ENCODE results near the gene ADAMTS15.

DNA sequence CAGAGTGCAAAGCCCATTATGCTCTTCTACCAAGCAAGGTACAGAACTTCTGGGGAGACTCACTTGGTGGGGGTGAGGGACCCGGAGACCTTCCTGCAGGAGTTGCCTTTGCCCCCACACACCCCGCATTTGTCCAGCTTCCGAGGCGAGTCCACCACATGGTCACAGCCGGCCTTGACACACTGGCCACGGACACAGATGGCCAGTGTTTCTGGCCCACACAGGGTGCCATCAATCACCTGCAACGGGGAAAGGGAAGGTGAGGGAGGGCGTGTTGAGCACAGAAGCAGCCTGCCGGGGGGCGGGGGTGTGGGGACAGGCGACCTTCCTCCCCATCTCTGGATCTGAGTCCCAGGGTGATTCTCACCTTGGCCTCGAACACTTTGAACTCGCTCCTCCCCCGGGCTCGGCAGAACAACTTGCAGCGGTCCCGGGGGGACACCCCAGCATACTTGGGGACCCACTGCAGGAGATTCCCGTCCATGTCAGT is 40.0 kb upstream of the ADAMTS15 start:
- TF ChIP-seq, protein P1, sequence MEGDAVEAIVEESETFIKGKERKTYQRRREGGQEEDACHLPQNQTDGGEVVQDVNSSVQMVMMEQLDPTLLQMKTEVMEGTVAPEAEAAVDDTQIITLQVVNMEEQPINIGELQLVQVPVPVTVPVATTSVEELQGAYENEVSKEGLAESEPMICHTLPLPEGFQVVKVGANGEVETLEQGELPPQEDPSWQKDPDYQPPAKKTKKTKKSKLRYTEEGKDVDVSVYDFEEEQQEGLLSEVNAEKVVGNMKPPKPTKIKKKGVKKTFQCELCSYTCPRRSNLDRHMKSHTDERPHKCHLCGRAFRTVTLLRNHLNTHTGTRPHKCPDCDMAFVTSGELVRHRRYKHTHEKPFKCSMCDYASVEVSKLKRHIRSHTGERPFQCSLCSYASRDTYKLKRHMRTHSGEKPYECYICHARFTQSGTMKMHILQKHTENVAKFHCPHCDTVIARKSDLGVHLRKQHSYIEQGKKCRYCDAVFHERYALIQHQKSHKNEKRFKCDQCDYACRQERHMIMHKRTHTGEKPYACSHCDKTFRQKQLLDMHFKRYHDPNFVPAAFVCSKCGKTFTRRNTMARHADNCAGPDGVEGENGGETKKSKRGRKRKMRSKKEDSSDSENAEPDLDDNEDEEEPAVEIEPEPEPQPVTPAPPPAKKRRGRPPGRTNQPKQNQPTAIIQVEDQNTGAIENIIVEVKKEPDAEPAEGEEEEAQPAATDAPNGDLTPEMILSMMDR (IDR thresholded peaks at IDR 0.05): no peak
- TF ChIP-seq POLR2A (IDR thresholded peaks at IDR 0.05) (no peak), POLR2AphosphoS5 (IDR thresholded peaks at IDR 0.05) (no peak)
